T-helper 17 cell (primary cell): ENCODE results near the gene SEMA4B. TPM values are rescaled to one million over a fixed set of nuclear protein-coding genes. Genes with fewer than 3 reads are reported as not detected.

Experiments
- ATAC-seq: fragments of 150-1000 bp; cut with Tn5 transposase; 2 replicates; pipeline ENCODE4 v1.10.0; 2021; ENCODE audit warnings: mild to moderate bottlenecking, moderate library complexity
- DNase-seq, 3 donors: peaks; one replicate each; pipeline versions ENCODE4 v3.0.0 to v3.0.0-alpha.2; 2020 to 2021
- H3K9me3 ChIP-seq: one replicate; pipeline ENCODE4 v1.7.0; 2013; ENCODE audit warnings: low read length, mild to moderate bottlenecking; ENCODE audit not compliant: control insufficient read depth, poor library complexity, severe bottlenecking
- H3K27ac Mint-ChIP-seq: one replicate; pipeline ENCODE4 v1.8.0; 2022; ENCODE audit warnings: mild to moderate bottlenecking, moderate library complexity, mixed read lengths
- H3K27me3 Mint-ChIP-seq: one replicate; pipeline ENCODE4 v1.8.0; 2022; ENCODE audit warnings: mixed read lengths
- H3K36me3 Mint-ChIP-seq: one replicate; pipeline ENCODE4 v1.8.0; 2022; ENCODE audit warnings: low read depth, mixed read lengths
- H3K4me1 Mint-ChIP-seq: one replicate; pipeline ENCODE4 v1.8.0; 2022; ENCODE audit warnings: mild to moderate bottlenecking, mixed read lengths
- H3K4me3 Mint-ChIP-seq: one replicate; pipeline ENCODE4 v1.8.0; 2022; ENCODE audit warnings: mild to moderate bottlenecking, moderate library complexity, mixed read lengths
- total RNA-seq, 4 donors: library from RNA in 2 of 4; stranded (reverse) in 2 of 4; gene quantifications; one replicate each; pipeline ENCODE4 v1.2.3 and lab custom pipeline; 2022 to 2026

SEMA4B gene
- total RNA-seq, 2 donors from 2014 or later: 15.4 to 23.4 TPM

DNA sequence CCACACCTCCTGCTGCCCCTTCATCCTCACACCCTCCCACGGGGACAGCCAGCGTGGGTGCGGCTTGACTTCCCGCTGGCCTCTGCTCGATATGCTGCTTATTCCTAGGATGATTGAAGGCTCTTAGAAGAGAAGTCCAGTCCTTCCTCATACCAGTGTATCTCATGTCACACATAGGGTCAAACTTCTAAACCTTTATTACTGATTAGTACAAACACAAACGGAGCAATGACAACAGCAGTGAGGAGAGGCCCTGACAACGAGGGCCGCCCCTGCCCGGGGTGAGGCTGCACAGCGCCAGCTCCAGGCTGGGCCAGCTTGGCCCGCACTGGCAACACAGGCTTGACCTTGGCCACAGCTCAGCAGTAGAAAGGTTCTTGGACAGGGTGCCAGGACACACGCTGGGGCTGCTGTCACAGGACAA, 29.0 kb downstream of the SEMA4B start:
- H3K9me3 ChIP-seq: no peaks in the 10 kb centered on the region
- Mint-ChIP-seq H3K27ac (peak overlapping the region; percentile 100), H3K27me3 (no peaks in the 10 kb centered on the region), H3K4me3 (peak overlapping the region; percentile 97), H3K36me3 (peaks cover 4% of the 10 kb centered on the region), H3K4me1 (peaks cover 41% of the 10 kb centered on the region)
- DNase-seq (no peak), ATAC-seq (no peak)

DNA sequence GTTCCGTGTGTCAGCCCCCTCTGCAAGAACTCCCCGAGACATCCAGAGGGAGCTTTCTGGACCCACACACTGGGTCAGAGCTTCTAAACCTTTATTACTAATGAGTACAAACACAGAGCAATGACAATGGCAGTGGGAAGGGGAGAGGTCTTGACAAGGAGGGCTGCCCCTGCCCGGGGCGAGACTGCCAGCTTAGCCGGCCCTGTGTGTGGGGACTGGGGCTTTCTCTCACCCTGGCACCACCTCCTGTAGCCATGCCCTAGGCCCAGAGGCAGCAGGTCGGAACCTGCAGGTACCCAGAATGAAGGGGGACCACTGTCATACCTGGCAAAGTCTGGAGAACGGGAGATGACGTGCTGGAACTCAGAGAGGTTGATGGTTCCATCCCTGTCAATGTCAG, 29.5 kb downstream of the SEMA4B start:
- Mint-ChIP-seq H3K36me3 (peaks cover 4% of the 10 kb centered on the region), H3K4me3 (peak overlapping the region; percentile 97), H3K27ac (peak overlapping the region; percentile 100), H3K4me1 (peaks cover 41% of the 10 kb centered on the region), H3K27me3 (no peaks in the 10 kb centered on the region)
- H3K9me3 ChIP-seq: no peaks in the 10 kb centered on the region
- DNase-seq (no peak), ATAC-seq (no peak)

DNA sequence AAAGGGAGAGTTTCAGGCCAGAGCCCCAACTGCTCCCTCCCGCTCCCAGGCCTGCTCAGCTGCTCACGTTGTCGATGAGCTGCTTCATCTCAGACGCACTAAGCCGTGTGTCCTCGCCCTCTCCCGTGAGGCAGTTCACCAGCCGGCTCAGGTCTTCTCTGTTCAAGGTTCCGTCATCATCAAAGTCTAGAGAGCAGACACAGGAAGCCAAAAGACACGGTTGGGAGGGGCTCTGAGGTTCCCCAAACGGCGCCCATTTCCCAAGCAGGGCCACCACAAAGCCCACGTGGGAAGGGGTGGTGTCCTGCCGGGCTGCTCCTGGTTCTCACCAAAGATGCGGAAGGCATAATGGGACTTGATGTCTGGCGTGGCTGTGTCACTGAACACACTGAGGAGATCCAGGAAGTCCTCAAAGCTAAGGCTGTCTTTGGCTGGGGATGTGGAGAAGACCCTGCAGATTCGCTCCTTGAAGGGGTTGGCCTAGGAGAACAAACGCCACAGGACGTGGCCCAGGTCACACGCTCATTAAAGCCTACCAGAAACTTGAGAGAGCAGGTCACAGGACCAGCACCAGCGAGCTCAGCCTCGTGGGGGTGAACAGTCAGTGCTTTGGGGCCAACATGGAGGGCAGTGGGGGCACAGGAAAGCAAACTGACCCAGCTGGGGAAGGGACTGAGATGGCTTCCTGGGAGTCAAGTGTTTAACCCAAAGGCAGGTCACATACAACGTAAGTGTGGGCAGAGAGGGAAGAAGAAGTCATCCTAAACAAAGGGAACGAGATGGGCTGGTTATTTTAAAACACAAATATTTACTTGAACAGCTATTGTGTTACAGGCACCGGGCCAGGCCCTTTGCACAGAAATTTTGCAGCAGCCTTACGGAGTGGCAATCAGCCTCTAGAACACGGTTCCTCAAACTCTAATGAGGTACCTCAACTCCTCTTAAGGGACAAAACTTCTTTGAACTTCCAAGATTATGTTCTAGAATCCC, 30.2 kb downstream of the SEMA4B start:
- peak overlapping the region; percentile 97 for H3K4me3 Mint-ChIP-seq
- peaks cover 4% of the 10 kb centered on the region for H3K36me3 Mint-ChIP-seq
- DNase-seq: peak; percentile 66 to 83 (median 73)
- no peaks in the 10 kb centered on the region for H3K9me3 ChIP-seq
- H3K4me1 Mint-ChIP-seq: peaks cover 40% of the 10 kb centered on the region
- peak; percentile 76 for ATAC-seq
- H3K27ac Mint-ChIP-seq: peak overlapping the region; percentile 100
- no peaks in the 10 kb centered on the region for H3K27me3 Mint-ChIP-seq

- Mint-ChIP-seq H3K4me3 (peak overlapping the region; percentile 97), H3K27ac (peak overlapping the region; percentile 100), H3K36me3 (peaks cover 4% of the 10 kb centered on the region), H3K27me3 (no peaks in the 10 kb centered on the region), H3K4me1 (peaks cover 40% of the 10 kb centered on the region)
- DNase-seq (no peak), ATAC-seq (no peak)
- no peaks in the 10 kb centered on the region for H3K9me3 ChIP-seq
Measured at GRCh38 chr15:90232196-90232595, 31.1 kb downstream of the SEMA4B start.

GRCh38 chr15:90232941-90233386, 31.8 kb downstream of the SEMA4B start:
- Mint-ChIP-seq H3K4me3 (peak overlapping the region; percentile 97), H3K4me1 (peaks cover 40% of the 10 kb centered on the region), H3K27me3 (no peaks in the 10 kb centered on the region), H3K36me3 (peaks cover 4% of the 10 kb centered on the region), H3K27ac (peak overlapping the region; percentile 100)
- no peak for DNase-seq
- no peak for ATAC-seq
- no peaks in the 10 kb centered on the region for H3K9me3 ChIP-seq

GRCh38 chr15:90233387-90234095, 32.4 kb downstream of the SEMA4B start, which contains the start of gene CIB1:
Gene CIB1, minus strand, starts transcription at chr15:90233941. Its CDS starts 56 bp downstream, at chr15:90233885.
- Mint-ChIP-seq H3K4me3 (peak within 1 kb of the TSS; percentile 97), H3K27ac (peak within 1 kb of the TSS; percentile 100), H3K27me3 (no peaks in the 10 kb centered on the region), H3K36me3 (peaks cover 4% of the 10 kb centered on the region), H3K4me1 (peaks cover 40% of the 10 kb centered on the region)
- no peaks in the 10 kb centered on the region for H3K9me3 ChIP-seq
- DNase-seq (peak; percentile 95 to 97 (median 96)), ATAC-seq (peak; percentile 81)

- ATAC-seq: peak; percentile 69
- Mint-ChIP-seq H3K4me1 (peaks cover 35% of the 10 kb centered on the region), H3K4me3 (peak within 1 kb of the TSS; percentile 97), H3K36me3 (peaks cover 6% of the 10 kb centered on the region), H3K27ac (peak within 1 kb of the TSS; percentile 100), H3K27me3 (no peaks in the 10 kb centered on the region)
- DNase-seq: no peak
- H3K9me3 ChIP-seq: no peaks in the 10 kb centered on the region
Measured at GRCh38 chr15:90234096-90234988, 33.2 kb downstream of the SEMA4B start, which contains the start of gene GDPGP1. Gene GDPGP1, plus strand, starts transcription at chr15:90234209. Its CDS starts 6,700 bp downstream, at chr15:90240909.

DNA sequence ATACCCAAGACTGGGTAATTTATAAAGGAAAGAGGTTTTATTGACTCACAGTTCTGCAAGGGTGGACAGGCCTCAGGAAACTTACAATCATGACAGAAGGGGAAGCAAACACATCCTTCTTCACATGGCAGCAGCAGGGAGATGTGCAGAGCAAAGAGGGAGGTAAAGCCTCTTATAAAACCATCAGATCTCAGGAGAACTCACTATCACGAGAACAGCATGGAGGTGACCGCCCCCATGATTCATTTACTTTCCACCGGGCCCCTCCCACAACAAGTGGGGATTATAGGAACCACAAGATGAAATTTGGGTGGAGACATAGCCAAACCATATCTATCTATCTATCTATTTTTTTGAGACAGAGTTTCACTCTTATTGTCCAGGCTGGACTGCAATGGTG, 38.2 kb downstream of the SEMA4B start:
- no peaks in the 10 kb centered on the region for H3K9me3 ChIP-seq
- peak overlapping the region; percentile 45 for H3K27ac Mint-ChIP-seq
- no peak for ATAC-seq

GRCh38 chr15:90240856-90241255, 39.7 kb downstream of the SEMA4B start:
- no peaks in the 10 kb centered on the region for H3K9me3 ChIP-seq
- ATAC-seq (no peak), DNase-seq (no peak)
- Mint-ChIP-seq H3K36me3 (peaks cover 2% of the 10 kb centered on the region), H3K27me3 (no peaks in the 10 kb centered on the region), H3K4me1 (peaks cover 5% of the 10 kb centered on the region), H3K27ac (no peak overlapping the region), H3K4me3 (no peak overlapping the region)

More for the DNA sequence above, 38.2 kb downstream of the SEMA4B start:
- Mint-ChIP-seq H3K4me3 (no peak overlapping the region), H3K27me3 (no peaks in the 10 kb centered on the region), H3K4me1 (peaks cover 13% of the 10 kb centered on the region), H3K36me3 (peaks cover 2% of the 10 kb centered on the region)
- no peak for DNase-seq

DNA sequence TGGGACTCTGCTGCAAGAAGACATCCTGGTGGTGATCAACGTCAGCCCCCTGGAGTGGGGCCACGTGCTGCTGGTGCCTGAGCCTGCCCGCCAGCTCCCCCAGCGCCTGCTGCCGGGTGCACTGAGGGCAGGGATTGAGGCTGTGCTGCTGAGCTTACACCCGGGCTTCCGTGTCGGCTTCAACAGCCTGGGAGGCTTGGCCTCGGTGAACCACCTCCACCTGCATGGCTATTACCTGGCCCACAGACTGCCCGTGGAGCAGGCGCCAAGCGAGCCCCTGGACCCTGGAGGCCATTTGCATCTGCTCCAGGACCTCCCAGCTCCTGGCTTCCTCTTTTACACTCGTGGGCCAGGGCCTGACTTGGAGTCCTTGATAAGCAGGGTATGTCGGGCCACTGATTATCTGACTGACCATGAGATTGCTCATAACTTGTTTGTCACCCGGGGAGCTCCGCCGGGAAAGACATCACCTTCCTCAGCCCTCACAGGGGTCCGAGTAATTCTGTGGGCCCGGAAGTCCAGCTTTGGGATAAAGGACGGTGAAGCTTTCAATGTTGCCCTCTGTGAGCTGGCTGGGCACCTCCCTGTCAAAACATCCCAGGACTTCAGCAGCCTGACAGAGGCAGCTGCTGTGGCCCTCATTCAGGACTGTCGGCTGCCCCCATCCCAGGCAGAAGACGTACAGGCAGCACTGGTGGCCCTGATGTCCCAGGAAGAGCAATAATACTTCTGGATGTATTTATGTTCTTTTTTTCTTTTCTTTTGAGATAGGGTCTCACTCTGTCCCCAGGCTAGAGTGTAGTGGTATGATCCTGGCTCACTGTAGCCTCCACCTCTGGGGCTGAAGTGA, 40.4 kb downstream of the SEMA4B start:
- Mint-ChIP-seq H3K36me3 (peaks cover 2% of the 10 kb centered on the region), H3K4me3 (no peak overlapping the region), H3K4me1 (peaks cover 3% of the 10 kb centered on the region), H3K27ac (no peak overlapping the region), H3K27me3 (no peaks in the 10 kb centered on the region)
- ATAC-seq (no peak), DNase-seq (no peak)
- no peaks in the 10 kb centered on the region for H3K9me3 ChIP-seq

DNA sequence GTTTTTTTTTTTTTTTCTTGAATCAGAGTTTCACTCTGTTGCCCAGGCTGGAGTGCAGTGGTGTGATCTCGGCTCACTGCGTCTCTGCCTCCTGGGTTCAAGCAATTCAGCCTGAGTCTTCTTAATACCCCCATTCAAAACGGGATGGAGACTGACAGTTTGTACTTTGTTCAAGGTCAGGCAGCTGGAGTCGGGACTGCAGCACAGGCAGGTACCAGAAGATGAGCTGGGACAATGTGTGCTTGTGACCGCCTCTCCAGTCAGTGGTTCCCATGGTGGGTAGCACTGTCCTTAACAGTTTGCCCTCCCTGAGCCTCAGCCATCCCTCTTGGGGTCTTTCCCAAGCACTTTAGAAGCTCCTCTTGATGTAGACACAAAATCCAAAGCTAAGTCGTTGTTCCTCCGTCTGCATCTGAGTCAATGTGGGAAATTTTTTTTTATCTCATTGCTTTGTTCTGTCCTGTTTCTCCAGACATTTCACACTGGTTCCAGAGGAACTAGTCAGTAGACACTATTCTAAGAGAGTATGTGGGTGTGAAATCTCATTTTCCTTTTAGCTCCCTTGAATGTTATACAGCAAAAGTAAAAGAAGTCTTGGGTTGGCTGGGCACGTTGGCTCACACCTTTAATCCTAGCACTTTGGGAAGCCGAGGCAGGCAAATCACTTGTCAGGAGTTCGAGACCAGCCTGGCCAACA, 43.0 kb downstream of the SEMA4B start:
- no peak for DNase-seq
- ATAC-seq: no peak
- Mint-ChIP-seq H3K4me3 (no peak overlapping the region), H3K27ac (no peak overlapping the region), H3K4me1 (peaks cover 8% of the 10 kb centered on the region), H3K27me3 (no peaks in the 10 kb centered on the region), H3K36me3 (peaks cover 2% of the 10 kb centered on the region)
- no peaks in the 10 kb centered on the region for H3K9me3 ChIP-seq
